H1 (cell line): ENCODE data around the gene STXBP4. TPM values are rescaled to one million over a fixed set of nuclear protein-coding genes. Genes with fewer than 3 reads are reported as not detected.

Experiments used
- CTCF ChIA-PET: fragments of 300-600 bp; sonication (Branson Sonifier 250); formaldehyde crosslinking; loops from one replicate; lab custom pipeline; 2021; ENCODE audit not compliant: partially characterized antibody; lab: Charles Lee
- POLR2A ChIA-PET: fragments of 300-600 bp; sonication (Branson Sonifier 250); formaldehyde crosslinking; loops from one replicate; lab custom pipeline; 2021; ENCODE audit warnings: inconsistent platforms; ENCODE audit not compliant: partially characterized antibody; lab: Charles Lee
- DNase-seq, 2 experiments: peaks; one replicate each; pipeline versions ENCODE4 v3.0.0 to v3.0.0-alpha.2; 2010 to 2022; ENCODE audit warnings: low spot score in 2 of 2, low read depth in 1 of 2, mixed read lengths in 1 of 2
- FAIRE-seq: peaks from 2 replicates; lab custom pipeline; 2011; peaks lifted over from hg19 to GRCh38; lab: Jason Lieb, UNC
- H2AFZ ChIP-seq: 2 replicates; pipeline ENCODE4 v1.8.1; 2012; ENCODE audit warnings: low read length, inconsistent platforms
- H2AK5ac ChIP-seq: 2 replicates; pipeline ENCODE4 v1.6.1; 2013; ENCODE audit warnings: low read depth, low read length
- H2BK120ac ChIP-seq: replicated peaks from 2 replicates; pipeline ENCODE3; 2013; ENCODE audit warnings: low read depth, low read length, inconsistent platforms
- H2BK12ac ChIP-seq: 2 replicates; pipeline ENCODE4 v1.6.1; 2013; ENCODE audit warnings: low read depth, low read length
- H2BK15ac ChIP-seq: 2 replicates; pipeline ENCODE4 v1.6.1; 2013; ENCODE audit warnings: low read length
- H2BK20ac ChIP-seq: 2 replicates; pipeline ENCODE4 v1.6.1; 2013; ENCODE audit warnings: low read length
- H2BK5ac ChIP-seq: 2 replicates; pipeline ENCODE4 v1.6.1; 2013; ENCODE audit warnings: low read depth, low read length
- H3K14ac ChIP-seq: 2 replicates; pipeline ENCODE4 v1.6.1; 2013; ENCODE audit warnings: inconsistent platforms; ENCODE audit not compliant: insufficient read length
- H3K18ac ChIP-seq: 2 replicates; pipeline ENCODE4 v1.6.1; 2013; ENCODE audit warnings: low read length; ENCODE audit errors: extremely low read depth
- H3K23ac ChIP-seq: 2 replicates; pipeline ENCODE4 v1.6.1; 2013; ENCODE audit warnings: inconsistent platforms; ENCODE audit not compliant: insufficient read length
- H3K23me2 ChIP-seq: 2 replicates; pipeline ENCODE4 v1.6.1; 2013; ENCODE audit warnings: low read depth, low read length
- H3K27ac ChIP-seq: 2 replicates; pipeline ENCODE4 v1.6.1; 2011; ENCODE audit warnings: low read depth, low read length, inconsistent platforms
- H3K27me3 ChIP-seq, 4 experiments: replicated peaks in 1 of 4; 1 replicate in 1 of 4; 2 replicates in 3 of 4; pipeline versions ENCODE4 v1.6.1 to v1.8.1; 2011 to 2013; ENCODE audit warnings: low read length in 3 of 4, mild to moderate bottlenecking in 3 of 4, inconsistent platforms in 2 of 4, mixed read lengths in 2 of 4, moderate library complexity in 1 of 4; ENCODE audit not compliant: control insufficient read depth in 3 of 4, insufficient read depth in 3 of 4; ENCODE audit errors: extremely low read depth in 1 of 4
- H3K36me3 ChIP-seq, 4 experiments: 2 replicates each; pipeline versions ENCODE4 v1.6.1 to v1.8.1; 2011 to 2013; ENCODE audit warnings: mild to moderate bottlenecking in 4 of 4, low read length in 3 of 4, moderate library complexity in 2 of 4, control low read depth in 1 of 4, inconsistent platforms in 1 of 4; ENCODE audit not compliant: insufficient read depth in 4 of 4, control insufficient read depth in 2 of 4
- H3K4ac ChIP-seq: replicated peaks from 2 replicates; pipeline ENCODE3; 2013; ENCODE audit warnings: low read length, low read depth, mixed read lengths, inconsistent platforms; ENCODE audit not compliant: insufficient read length
- H3K4me1 ChIP-seq, 4 experiments: replicated peaks in 1 of 4; 1 replicate in 1 of 4; 2 replicates in 3 of 4; pipeline versions ENCODE4 v1.6.1 to v1.8.1; 2011 to 2013; ENCODE audit warnings: low read length in 3 of 4, inconsistent platforms in 2 of 4, mixed read lengths in 1 of 4; ENCODE audit not compliant: insufficient read depth in 4 of 4, control insufficient read depth in 3 of 4
- H3K4me2 ChIP-seq, 2 experiments: 2 replicates each; pipeline versions ENCODE4 v1.6.1 to v1.8.1; 2011 to 2013; ENCODE audit warnings: low read depth in 2 of 2, low read length in 2 of 2, control low read depth in 1 of 2, inconsistent platforms in 1 of 2, mild to moderate bottlenecking in 1 of 2; ENCODE audit not compliant: insufficient read depth in 1 of 2
- H3K4me3 ChIP-seq, 4 experiments: fragments of 200-600, 300-600 bp in 1 of 4; sonication (generic), shearing (Covaris generic), sonication (Bioruptor Twin) in 1 of 4; 2 replicates each; pipeline versions ENCODE4 v1.5.1 to v1.8.1; 2011 to 2016; ENCODE audit warnings: low read length in 4 of 4, low read depth in 3 of 4, control low read depth in 2 of 4, inconsistent platforms in 2 of 4, mild to moderate bottlenecking in 2 of 4, mixed read lengths in 1 of 4, moderate library complexity in 1 of 4; ENCODE audit not compliant: insufficient read depth in 2 of 4; ENCODE audit errors: extremely low read depth in 1 of 4
- H3K56ac ChIP-seq: replicated peaks from 2 replicates; pipeline ENCODE3; 2013; ENCODE audit warnings: low read depth, mild to moderate bottlenecking, mixed read lengths, low read length, inconsistent platforms; ENCODE audit not compliant: insufficient read length
- H3K79me1 ChIP-seq: 2 replicates; pipeline ENCODE4 v1.6.1; 2013; ENCODE audit warnings: low read depth, low read length, control low read depth
- H3K79me2 ChIP-seq, 2 experiments: 2 replicates each; pipeline versions ENCODE4 v1.6.1 to v1.8.1; 2012 to 2013; ENCODE audit warnings: low read length in 2 of 2, mild to moderate bottlenecking in 2 of 2, inconsistent platforms in 1 of 2; ENCODE audit not compliant: insufficient read depth in 2 of 2, control insufficient read depth in 1 of 2
- H3K9ac ChIP-seq, 4 experiments: replicated peaks in 1 of 4; 1 replicate in 1 of 4; 2 replicates in 3 of 4; pipeline versions ENCODE4 v1.6.1 to v1.8.1; 2011 to 2013; ENCODE audit warnings: low read depth in 3 of 4, low read length in 3 of 4, control low read depth in 2 of 4, mild to moderate bottlenecking in 2 of 4, moderate library complexity in 2 of 4, inconsistent platforms in 1 of 4; ENCODE audit errors: extremely low read depth in 1 of 4
- H3K9me3 ChIP-seq, 2 experiments: 2 replicates each; pipeline versions ENCODE4 v1.6.1 to v1.8.1; 2012 to 2013; ENCODE audit warnings: mild to moderate bottlenecking in 2 of 2, moderate library complexity in 2 of 2, control low read depth in 1 of 2, inconsistent platforms in 1 of 2, low read depth in 1 of 2, low read length in 1 of 2, mixed read lengths in 1 of 2; ENCODE audit not compliant: insufficient read depth in 2 of 2
- H4K20me1 ChIP-seq, 2 experiments: replicated peaks in 1 of 2; 2 replicates each; pipeline versions ENCODE3 to v1.8.1; 2011 to 2013; ENCODE audit warnings: inconsistent platforms in 2 of 2, low read length in 2 of 2, mild to moderate bottlenecking in 1 of 2; ENCODE audit not compliant: insufficient read depth in 2 of 2, control insufficient read depth in 1 of 2
- H4K5ac ChIP-seq: 2 replicates; pipeline ENCODE4 v1.6.1; 2013; ENCODE audit warnings: low read length, low read depth, mixed read lengths, inconsistent platforms; ENCODE audit not compliant: insufficient read length
- H4K8ac ChIP-seq: 2 replicates; pipeline ENCODE4 v1.8.0; 2013; ENCODE audit warnings: mild to moderate bottlenecking, moderate library complexity, low read length, inconsistent platforms; ENCODE audit not compliant: insufficient read depth; ENCODE audit errors: extremely low read depth
- H4K91ac ChIP-seq: replicated peaks from 2 replicates; pipeline ENCODE3; 2013; ENCODE audit warnings: low read length, mixed read lengths, inconsistent platforms; ENCODE audit not compliant: insufficient read length
- BCL11A ChIP-seq, 2 experiments: IDR thresholded peaks; one replicate each; pipeline ENCODE4 v1.6.1; 2011; ENCODE audit warnings: low read depth in 2 of 2, low read length in 2 of 2, mild to moderate bottlenecking in 2 of 2
- CBX5 ChIP-seq: fragments of 300-800, 300-1000 bp; sonication (generic); IDR thresholded peaks from 2 replicates; pipeline ENCODE4 v1.7.1; 2016; ENCODE audit warnings: antibody characterized with exemption, low read length, low read depth
- CREB1 ChIP-seq: IDR thresholded peaks from 2 replicates; pipeline ENCODE4 v1.6.1; 2012; ENCODE audit warnings: inconsistent platforms
- E2F6 ChIP-seq: IDR thresholded peaks from 2 replicates; pipeline ENCODE4 v1.6.1; 2012; ENCODE audit warnings: inconsistent platforms
- EGR1 ChIP-seq: IDR thresholded peaks from 2 replicates; pipeline ENCODE4 v1.6.1; 2011; ENCODE audit warnings: low read depth, low read length, borderline replicate concordance
- EZH2 ChIP-seq: fragments of 200-600 bp; sonication (generic); IDR thresholded peaks from 2 replicates; pipeline ENCODE4 v1.7.1; 2012; ENCODE audit warnings: low read depth, mild to moderate bottlenecking, moderate library complexity, low read length, inconsistent platforms; ENCODE audit not compliant: severe bottlenecking
- KDM1A ChIP-seq: fragments of 200-600, 300-600 bp; sonication (generic); IDR thresholded peaks from 2 replicates; pipeline ENCODE4 v1.7.1; 2016; ENCODE audit warnings: mild to moderate bottlenecking, low read length, borderline replicate concordance
- NANOG ChIP-seq: IDR thresholded peaks from 2 replicates; pipeline ENCODE4 v1.6.1; 2011; ENCODE audit warnings: low read length, low read depth, mild to moderate bottlenecking, inconsistent platforms; ENCODE audit not compliant: insufficient read depth, poor library complexity, severe bottlenecking
- PHF8 ChIP-seq: fragments of 200-600 bp; sonication (generic); conservative IDR thresholded peaks from 2 replicates; pipeline ENCODE4 v1.7.1; 2012; ENCODE audit warnings: low read depth, mild to moderate bottlenecking, inconsistent platforms, low read length, moderate library complexity
- SIN3A ChIP-seq, 2 experiments: IDR thresholded peaks in 1 of 2; conservative IDR thresholded peaks in 1 of 2; 2 replicates each; pipeline ENCODE4 v1.6.1; 2011 to 2012; ENCODE audit warnings: low read length in 2 of 2, improper control_type of control experiment in 1 of 2, low read depth in 1 of 2, mild to moderate bottlenecking in 1 of 2
- SIRT6 ChIP-seq: IDR thresholded peaks from one replicate; pipeline ENCODE4 v1.7.1; 2012; ENCODE audit warnings: low read length, inconsistent platforms
- SUZ12 ChIP-seq: fragments of 200-600 bp; sonication (generic); IDR thresholded peaks from 2 replicates; pipeline ENCODE4 v1.6.1; 2012; ENCODE audit warnings: mild to moderate bottlenecking, inconsistent platforms, low read length, moderate library complexity, mixed read lengths
- TBP ChIP-seq: IDR thresholded peaks from 2 replicates; pipeline ENCODE4 v1.6.1; 2011; ENCODE audit warnings: low read depth, low read length, improper control_type of control experiment
- TCF12 ChIP-seq: IDR thresholded peaks from 2 replicates; pipeline ENCODE4 v1.6.1; 2011; ENCODE audit warnings: low read depth, mild to moderate bottlenecking, low read length
- YY1 ChIP-seq: IDR thresholded peaks from 2 replicates; pipeline ENCODE4 v1.6.1; 2011; ENCODE audit warnings: low read depth, mild to moderate bottlenecking, low read length
- WGBS, 2 experiments: shearing (Covaris generic) in 1 of 2; methylation state at CpG; one replicate each; pipeline versions ENCODE4 v1.1.6 to v1.1.7; 2013 to 2015; ENCODE audit warnings: low lambda C conversion rate in 2 of 2, mixed read lengths in 2 of 2, inconsistent platforms in 1 of 2, low coverage in 1 of 2, missing lambda C conversion rate in 1 of 2; ENCODE audit not compliant: insufficient replicate concordance in 2 of 2, insufficient coverage in 1 of 2, insufficient read length in 1 of 2; ENCODE audit errors: extremely low coverage in 1 of 2, missing lambda C conversion rate in 1 of 2; 5-methylcytosine and 5-hydroxymethylcytosine counted together
- polyA plus RNA-seq, 7 experiments: library from polyadenylated mRNA; depleted of rRNA in 3 of 7; stranded (reverse) in 5 of 7; unstranded in 2 of 7; fragments of >200 nt in 5 of 7; fragments of 200-250 nt in 2 of 7; gene quantifications; 1 replicate in 5 of 7; 2 replicates in 1 of 7; 4 replicates in 1 of 7; pipeline versions ENCODE4 v1.2.1 to v1.2.3, GENCODE V29; 2011 to 2013; ENCODE audit warnings: missing spikeins in 2 of 7, mixed read lengths in 2 of 7
- total RNA-seq: library from RNA; stranded (reverse); fragmentation: NEBNext Ultra II Directional; extraction: Animal tissue kit (Norgen Biotek cat#: 25700); gene quantifications from 2 replicates; pipeline ENCODE4 v1.2.1, GENCODE V29; 2021

STXBP4 gene
- total and polyA plus RNA-seq, 2 of the 8 experiments (the other 6 are each of a cell fraction or from before 2014, with no cell fraction given) = 3.2 to 18.5 TPM

GRCh38 chr17:55159251-55159650, 190.7 kb downstream of the STXBP4 start:
- Histone ChIP-seq H2BK5ac (no peak overlapping the region), H3K9me3 (no peaks in the 10 kb centered on the region), H3K27ac (no peak overlapping the region), H4K91ac (no peak overlapping the region), H2BK120ac (no peak overlapping the region), H3K4ac (no peak overlapping the region), H3K9ac (no peak overlapping the region), H3K4me3 (no peak overlapping the region), H3K18ac (no peak overlapping the region), H3K79me1 (no peaks in the 10 kb centered on the region), H3K23ac (no peak overlapping the region), H3K56ac (no peak overlapping the region), H2BK12ac (no peak overlapping the region), H2BK15ac (no peak overlapping the region), H3K36me3 (no peaks in the 10 kb centered on the region), H2AFZ (no peak overlapping the region), H3K23me2 (no peaks in the 10 kb centered on the region), H3K4me2 (no peak overlapping the region), H3K14ac (no peak overlapping the region), H4K20me1 (no peaks in the 10 kb centered on the region), H2BK20ac (no peak overlapping the region), H4K5ac (no peak overlapping the region), H3K4me1 (no peaks in the 10 kb centered on the region), H3K79me2 (no peaks in the 10 kb centered on the region), H3K27me3 (no peaks in the 10 kb centered on the region), H4K8ac (no peak overlapping the region), H2AK5ac (no peak overlapping the region)
- CTCF ChIA-PET = interaction anchor here (1.1 kb wide), 1 partner anchor 198 kb away, joined by 3 read pairs; no protein-coding TSS in a partner anchor
- FAIRE-seq (no peak), DNase-seq (no peak)
- POLR2A ChIA-PET = no interaction called here
- 93% methylated on average over 2 of the region's 2 CpGs; no CpG with 5 or more reads in 1 of the 2 experiments for WGBS, 2 experiments
- TF ChIP-seq SIN3A (conservative IDR thresholded peaks at IDR 0.05 in 1 of 2, IDR thresholded peaks at IDR 0.05 in 1 of 2; ENCODE audit: low read depth in 1 of 2, low read length in 2 of 2) (no peak), EZH2 (no peak), NANOG (no peak), EGR1 (no peak), E2F6 (no peak), PHF8 (no peak), KDM1A (no peak), CBX5 (no peak), TBP (no peak), CREB1 (no peak), YY1 (no peak), SIRT6 (no peak), TCF12 (no peak), SUZ12 (no peak), BCL11A (IDR thresholded peaks at IDR 0.05; ENCODE audit: low read depth in 2 of 2, low read length in 2 of 2) (no peak)
